Peyer's patch (tissue), 4 donors: ENCODE data around the gene MCUR1.

Experiments
- POLR2A ChIP-seq, 2 donors: fragments of 450-650 bp; IDR thresholded peaks; one replicate each; pipeline ENCODE4 v1.5.1; 2017; ENCODE audit warnings: antibody characterized with exemption in 2 of 2, mild to moderate bottlenecking in 2 of 2, moderate library complexity in 2 of 2
- TF ChIP-seq, protein P1 (sequence below), 6 experiments: fragments of 450-650 bp in 4 of 6; fragments of 200-600 bp in 2 of 6; sonication (generic) in 1 of 6; IDR thresholded peaks; one replicate each; pipeline ENCODE4 v1.5.1; 2017 to 2019; ENCODE audit warnings: antibody characterized with exemption in 6 of 6, mild to moderate bottlenecking in 3 of 6, moderate library complexity in 1 of 6

DNA sequence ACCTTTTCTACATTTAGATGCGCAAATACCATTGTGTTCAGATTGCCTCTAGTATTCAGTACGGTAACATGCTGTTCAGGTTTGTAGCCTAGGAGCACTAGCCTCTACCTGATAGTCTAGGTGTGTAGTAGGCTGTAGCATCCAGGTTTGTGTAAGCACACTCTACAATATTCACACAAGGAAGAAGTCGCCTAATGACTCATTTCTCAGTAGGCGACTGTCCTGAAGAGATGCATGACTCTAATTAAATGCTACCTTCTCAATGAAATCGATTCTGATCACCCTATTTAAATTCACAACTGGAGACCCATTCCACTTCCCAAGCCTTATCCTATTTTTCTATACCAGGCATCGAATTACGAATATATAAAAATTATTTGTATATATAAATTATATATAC is 1.3 kb downstream of the MCUR1 start:
- TF ChIP-seq, protein P1, sequence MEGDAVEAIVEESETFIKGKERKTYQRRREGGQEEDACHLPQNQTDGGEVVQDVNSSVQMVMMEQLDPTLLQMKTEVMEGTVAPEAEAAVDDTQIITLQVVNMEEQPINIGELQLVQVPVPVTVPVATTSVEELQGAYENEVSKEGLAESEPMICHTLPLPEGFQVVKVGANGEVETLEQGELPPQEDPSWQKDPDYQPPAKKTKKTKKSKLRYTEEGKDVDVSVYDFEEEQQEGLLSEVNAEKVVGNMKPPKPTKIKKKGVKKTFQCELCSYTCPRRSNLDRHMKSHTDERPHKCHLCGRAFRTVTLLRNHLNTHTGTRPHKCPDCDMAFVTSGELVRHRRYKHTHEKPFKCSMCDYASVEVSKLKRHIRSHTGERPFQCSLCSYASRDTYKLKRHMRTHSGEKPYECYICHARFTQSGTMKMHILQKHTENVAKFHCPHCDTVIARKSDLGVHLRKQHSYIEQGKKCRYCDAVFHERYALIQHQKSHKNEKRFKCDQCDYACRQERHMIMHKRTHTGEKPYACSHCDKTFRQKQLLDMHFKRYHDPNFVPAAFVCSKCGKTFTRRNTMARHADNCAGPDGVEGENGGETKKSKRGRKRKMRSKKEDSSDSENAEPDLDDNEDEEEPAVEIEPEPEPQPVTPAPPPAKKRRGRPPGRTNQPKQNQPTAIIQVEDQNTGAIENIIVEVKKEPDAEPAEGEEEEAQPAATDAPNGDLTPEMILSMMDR (IDR thresholded peaks at IDR 0.05): no peak
- no peak for TF ChIP-seq POLR2A (IDR thresholded peaks at IDR 0.05)
